DND-41 (cell line): Measurements from ENCODE around the gene CDR2L.

Source experiments
- CTCF ChIP-seq: IDR thresholded peaks from 2 replicates; pipeline ENCODE4 v1.5.1; 2012; ENCODE audit warnings: borderline replicate concordance, low read length, moderate library complexity, mild to moderate bottlenecking; ENCODE audit not compliant: poor library complexity, severe bottlenecking; ENCODE audit errors: extremely low read depth
- EZH2 ChIP-seq: IDR thresholded peaks from 3 replicates; pipeline ENCODE4 v1.6.1; 2012; ENCODE audit warnings: borderline replicate concordance, low read depth, mild to moderate bottlenecking, moderate library complexity, low read length, inconsistent platforms; ENCODE audit not compliant: severe bottlenecking

- TF ChIP-seq CTCF (peak; percentile 51), EZH2 (no peak)
Measured at GRCh38 chr17:75012346-75013091, 25.1 kb downstream of the CDR2L start, which contains the start of gene MRPL58.
